Right lobe of liver (tissue), 6 donors: ENCODE measurements around the gene ZIC1. TPM values are rescaled to one million over a fixed set of nuclear protein-coding genes. Genes with fewer than 3 reads are reported as not detected.
A peak's percentile ranks its signal among the peaks of the same experiment; 100 is the strongest.

Experiments used
- ATAC-seq, 4 donors: fragments of 200-7000 bp; cut with Tn5 transposase; one replicate each; pipeline ENCODE4 v1.9.1; 2020; ENCODE audit warnings: mild to moderate bottlenecking in 4 of 4, moderate library complexity in 4 of 4
- DNase-seq, 3 donors: peaks; one replicate each; pipeline ENCODE4 v3.0.0-alpha.2; 2020
- H3K27ac ChIP-seq, 3 donors: fragments of 200-600 bp; one replicate each; pipeline ENCODE4 v1.8.0; 2022
- H3K27me3 ChIP-seq, 2 donors: fragments of 200-600 bp; one replicate each; pipeline ENCODE4 v1.8.0; 2022
- H3K36me3 ChIP-seq, 4 donors: fragments of 200-600 bp; sonication (generic) in 1 of 4; one replicate each; pipeline versions ENCODE4 v1.5.1 to v1.8.0; 2017 to 2022; ENCODE audit warnings: control low read depth in 1 of 4
- H3K4me1 ChIP-seq, 4 donors: fragments of 200-600 bp; sonication (generic) in 1 of 4; one replicate each; pipeline versions ENCODE4 v1.5.1 to v1.8.0; 2017 to 2022; ENCODE audit warnings: control low read depth in 1 of 4
- H3K4me3 ChIP-seq, 3 donors: fragments of 200-600 bp; one replicate each; pipeline ENCODE4 v1.8.0; 2022
- H3K9me3 ChIP-seq, 4 donors: fragments of 200-600 bp; sonication (generic) in 1 of 4; one replicate each; pipeline versions ENCODE4 v1.5.1 to v1.8.0; 2017 to 2022; ENCODE audit warnings: control low read depth in 1 of 4
- CTCF ChIP-seq, 4 donors: fragments of 200-600 bp in 3 of 4; fragments of 450-650 bp in 1 of 4; IDR thresholded peaks; one replicate each; pipeline versions ENCODE4 v1.5.1 to v1.8.0; 2016 to 2022; ENCODE audit warnings: antibody characterized with exemption in 4 of 4, mild to moderate bottlenecking in 2 of 4
- POLR2A ChIP-seq: fragments of 450-650 bp; IDR thresholded peaks from one replicate; pipeline ENCODE4 v1.6.1; 2017; ENCODE audit warnings: antibody characterized with exemption, mild to moderate bottlenecking
- WGBS: methylation state at CpG from one replicate; pipeline ENCODE4 v1.1.6; 2018; ENCODE audit warnings: low coverage, low lambda C conversion rate; ENCODE audit not compliant: insufficient coverage; ENCODE audit errors: missing lambda C conversion rate; 5-methylcytosine and 5-hydroxymethylcytosine counted together
- intact Hi-C, 2 donors: fragments of 100-400 bp; cut with DNase I; formaldehyde crosslinking; loops; one replicate each; pipeline versions ENCODE4 v1.11.2 to v1.14.1; 2022
- total RNA-seq, 6 experiments: library from RNA; depleted of rRNA in 2 of 6; stranded (reverse); fragments of >200 nt in 2 of 6; fragmentation: NEBNext Ultra II Directional in 3 of 6; extraction: Animal tissue kit (Norgen Biotek cat#: 25700) in 3 of 6; gene quantifications; one replicate each; pipeline versions ENCODE4 v1.1.0 to v1.2.4, GENCODE V29; 2016 to 2023
- donor health status: DM: no; HTN: yes; CAD: no.
- donor health status: DM: no; HTN: no; CAD: no.
- donor health status: DM: no; HTN: no; CAD: no.
- donor health status: DM: no; HTN: yes; CAD: no.
- donor health status: DM: no; HTN: yes; CAD: no.

ZIC1 gene
- total RNA-seq, 6 experiments from 2014 or later = 1.1 to 14.6 (median 9.6) TPM

- Histone ChIP-seq H3K4me1 (no peaks in the 10 kb centered on the region), H3K27ac (no peak overlapping the region), H3K27me3 (peaks cover 18 to 73% of the 10 kb centered on the region in 2 donors), H3K9me3 (no peaks in the 10 kb centered on the region), H3K4me3 (no peak overlapping the region), H3K36me3 (no peaks in the 10 kb centered on the region)
- DNase-seq (no peak), ATAC-seq (no peak)
- intact Hi-C loops = no loop called here
- 7% methylated on average over 6 of the region's 6 CpGs for WGBS
- no peak for TF ChIP-seq POLR2A
- TF ChIP-seq CTCF (IDR thresholded peaks at IDR 0.05) = no peak
These were observed 27.6 kb upstream of the ZIC1 start for GRCh38 chr3:147381596-147381995.

- Histone ChIP-seq H3K9me3 (no peaks in the 10 kb centered on the region), H3K36me3 (no peaks in the 10 kb centered on the region), H3K27ac (no peak overlapping the region), H3K27me3 (peaks cover 18 to 76% of the 10 kb centered on the region in 2 donors), H3K4me1 (no peaks in the 10 kb centered on the region), H3K4me3 (no peak overlapping the region)
- intact Hi-C loops = no loop called here
- ATAC-seq = peak in 3 of 4 donors; percentile 67 to 72 (median 71)
- 2% methylated on average over 6 of the region's 6 CpGs for WGBS
- TF ChIP-seq CTCF (IDR thresholded peaks at IDR 0.05) (peak; percentile 8 to 41 (median 24)), POLR2A (no peak)
- DNase-seq = no peak
These were observed 25.5 kb upstream of the ZIC1 start for GRCh38 chr3:147383617-147384016.

- 7% methylated on average over 19 of the region's 27 CpGs for WGBS
- H3K27me3 ChIP-seq = peaks cover 25 to 76% of the 10 kb centered on the region in 2 donors
- intact Hi-C loops = no loop called here
These were observed 24.7 kb upstream of the ZIC1 start for GRCh38 chr3:147384210-147385058.

More at GRCh38 chr3:147384210-147385058, 24.7 kb upstream of the ZIC1 start:
- Histone ChIP-seq H3K36me3 (no peaks in the 10 kb centered on the region), H3K4me1 (no peaks in the 10 kb centered on the region), H3K4me3 (no peak overlapping the region), H3K9me3 (no peaks in the 10 kb centered on the region), H3K27ac (no peak overlapping the region)
- ATAC-seq (peak in 1 of 4 donors; percentile 26), DNase-seq (no peak)
- TF ChIP-seq CTCF (IDR thresholded peaks at IDR 0.05) (peak in 2 of 4 donors; percentile 6 to 23), POLR2A (no peak)
